ENCODE measurements around the gene UBA3. TPM values are rescaled to one million over a fixed set of nuclear protein-coding genes. Genes with fewer than 3 reads are reported as not detected.

UBA3 gene
- total and polyA plus RNA-seq, 4 experiments from 2014 or later, result 60.1 to 105 (median 81.3) TPM

GRCh38 chr3:69094467-69095205 is 14.5 kb upstream of the UBA3 start:
- CTCF ChIA-PET (ENCODE audit: partially characterized antibody), result interaction anchor here (1.0 to 5.5 kb wide), 8 partner anchors 9 to 42 kb away, joined by 3 to 27 read pairs (median 4); partner anchors contain the start of genes ARL6IP5, LMOD3 and TMF1
- intact Hi-C loops (cut with micrococcal nuclease), result loop anchor here (1.0 to 2.0 kb wide), 2 partner anchors 10 to 14 kb away; no protein-coding TSS in a partner anchor
- peak overlapping the region in 1 of 2 donors; percentile 19 for H3K4me3 ChIP-seq (ENCODE audit: low read length in 2 of 2)
- Mint-ChIP-seq H3K9me3 (no peaks in the 10 kb centered on the region), H3K36me3 (peaks cover 24 to 56% of the 10 kb centered on the region in 2 donors), H3K27me3 (no peaks in the 10 kb centered on the region), H3K4me3 (peak overlapping the region; percentile 44 to 98 (median 76)), H3K27ac (peak overlapping the region; percentile 85 to 97 (median 94)), H3K4me1 (peaks cover 62 to 95% (median 80%) of the 10 kb centered on the region in 4 donors)
- no peaks in the 10 kb centered on the region for H3K9me3 ChIP-seq (ENCODE audit: control insufficient read depth in 1 of 2, low read length in 2 of 2)
- H3K36me3 ChIP-seq (ENCODE audit: insufficient read depth, low read length), result peaks cover 3% of the 10 kb centered on the region
- DNase-seq, result peak in 1 of 5 donors; percentile 59
- H3K27me3 ChIP-seq (ENCODE audit: insufficient read depth, low read length), result no peaks in the 10 kb centered on the region
- peak overlapping the region; percentile 65 for H3K27ac ChIP-seq (ENCODE audit: low read depth, low read length)
- POLR2A ChIA-PET (ENCODE audit: partially characterized antibody), result interaction anchor here (1.2 to 18.6 kb wide), 7 partner anchors 10 to 82 kb away, joined by 3 to 287 read pairs (median 9); partner anchors contain the start of genes ARL6IP5, EOGT, TMF1 and UBA3
- peaks cover 92% of the 10 kb centered on the region for H3K4me1 ChIP-seq (ENCODE audit: insufficient read depth, low read length)

GRCh38 chr3:69092030-69092516 is 11.9 kb upstream of the UBA3 start:
- intact Hi-C loops (cut with micrococcal nuclease), result loop anchor here (1.0 kb wide), 2 partner anchors 8 to 12 kb away; partner anchors contain the start of genes ARL6IP5 and UBA3
- Histone ChIP-seq H3K27ac (ENCODE audit: low read depth, low read length) (peak overlapping the region; percentile 65), H3K9me3 (ENCODE audit: control insufficient read depth in 1 of 2, low read length in 2 of 2) (no peaks in the 10 kb centered on the region), H3K4me1 (ENCODE audit: insufficient read depth, low read length) (peaks cover 98% of the 10 kb centered on the region), H3K36me3 (ENCODE audit: insufficient read depth, low read length) (peaks cover 4% of the 10 kb centered on the region), H3K27me3 (ENCODE audit: insufficient read depth, low read length) (no peaks in the 10 kb centered on the region), H3K4me3 (ENCODE audit: low read length in 2 of 2) (peak overlapping the region; percentile 2 to 36)
- Mint-ChIP-seq H3K36me3 (peaks cover 23 to 53% of the 10 kb centered on the region in 2 donors), H3K9me3 (no peaks in the 10 kb centered on the region), H3K27me3 (no peaks in the 10 kb centered on the region), H3K4me1 (peaks cover 66 to 92% (median 80%) of the 10 kb centered on the region in 4 donors), H3K27ac (peak overlapping the region; percentile 85 to 97 (median 94)), H3K4me3 (peak overlapping the region; percentile 64 to 98 (median 86))
- DNase-seq, result peak; percentile 50 to 60 (median 57)
- ChIA-PET CTCF (ENCODE audit: partially characterized antibody) (interaction anchor here (0.7 to 2.1 kb wide), 12 partner anchors 9 to 78 kb away, joined by 3 to 10 read pairs (median 3); partner anchors contain the start of gene EOGT), POLR2A (ENCODE audit: partially characterized antibody) (interaction anchor here (0.7 to 18.6 kb wide), 14 partner anchors 7 to 48 kb away, joined by 3 to 287 read pairs (median 7); partner anchors contain the start of genes ARL6IP5, TMF1 and UBA3)

GRCh38 chr3:69091389-69092029 is 11.3 kb upstream of the UBA3 start:
- POLR2A ChIA-PET (ENCODE audit: partially characterized antibody), result interaction anchor here (0.7 to 18.6 kb wide), 13 partner anchors 8 to 47 kb away, joined by 3 to 287 read pairs (median 7); partner anchors contain the start of genes ARL6IP5, TMF1 and UBA3

GRCh38 chr3:69090021-69090420 is 9.9 kb upstream of the UBA3 start:
- no peak for DNase-seq
- ChIA-PET CTCF (ENCODE audit: partially characterized antibody) (interaction anchor here (1.2 kb wide), 3 partner anchors 9 to 16 kb away, joined by 3 to 4 read pairs (median 4); no protein-coding TSS in a partner anchor), POLR2A (ENCODE audit: partially characterized antibody) (interaction anchor here (1.3 to 18.6 kb wide), 4 partner anchors 7 to 38 kb away, joined by 3 to 287 read pairs (median 162); partner anchors contain the start of genes ARL6IP5, TMF1 and UBA3)
- no peaks in the 10 kb centered on the region for H3K27me3 ChIP-seq (ENCODE audit: insufficient read depth, low read length)
- Mint-ChIP-seq H3K36me3 (peaks cover 21 to 56% of the 10 kb centered on the region in 2 donors), H3K4me3 (peak overlapping the region; percentile 22 to 99 (median 91)), H3K27me3 (no peaks in the 10 kb centered on the region), H3K27ac (peak overlapping the region; percentile 72 to 94 (median 88)), H3K4me1 (peaks cover 57 to 81% (median 64%) of the 10 kb centered on the region in 4 donors), H3K9me3 (no peaks in the 10 kb centered on the region)
- H3K36me3 ChIP-seq (ENCODE audit: insufficient read depth, low read length), result peaks cover 4% of the 10 kb centered on the region
- H3K4me1 ChIP-seq (ENCODE audit: insufficient read depth, low read length), result peaks cover 79% of the 10 kb centered on the region
- H3K27ac ChIP-seq (ENCODE audit: low read depth, low read length), result peak overlapping the region; percentile 65
- intact Hi-C loops (cut with micrococcal nuclease), result loop anchor here (1.0 kb wide), 1 partner anchor 8 kb away; no protein-coding TSS in a partner anchor
- no peaks in the 10 kb centered on the region for H3K9me3 ChIP-seq (ENCODE audit: control insufficient read depth in 1 of 2, low read length in 2 of 2)
- no peak overlapping the region for H3K4me3 ChIP-seq (ENCODE audit: low read length in 2 of 2)

More at GRCh38 chr3:69091389-69092029, 11.3 kb upstream of the UBA3 start:
- Histone ChIP-seq H3K4me3 (ENCODE audit: low read length in 2 of 2) (peak overlapping the region; percentile 26 to 36), H3K36me3 (ENCODE audit: insufficient read depth, low read length) (peaks cover 4% of the 10 kb centered on the region), H3K27ac (ENCODE audit: low read depth, low read length) (peak overlapping the region; percentile 65), H3K9me3 (ENCODE audit: control insufficient read depth in 1 of 2, low read length in 2 of 2) (no peaks in the 10 kb centered on the region), H3K4me1 (ENCODE audit: insufficient read depth, low read length) (peaks cover 94% of the 10 kb centered on the region), H3K27me3 (ENCODE audit: insufficient read depth, low read length) (no peaks in the 10 kb centered on the region)
- H3K4me3 Mint-ChIP-seq, result peak overlapping the region; percentile 64 to 98 (median 86)
- CTCF ChIA-PET (ENCODE audit: partially characterized antibody), result interaction anchor here (0.9 to 2.1 kb wide), 8 partner anchors 8 to 71 kb away, joined by 3 to 10 read pairs (median 4); no protein-coding TSS in a partner anchor
- H3K27ac Mint-ChIP-seq, result peak overlapping the region; percentile 85 to 97 (median 94)
- intact Hi-C loops (cut with micrococcal nuclease), result loop anchor here (1.0 kb wide), 2 partner anchors 7 to 11 kb away; partner anchors contain the start of genes ARL6IP5 and UBA3
- DNase-seq, result no peak
- peaks cover 65 to 86% (median 75%) of the 10 kb centered on the region in 4 donors for H3K4me1 Mint-ChIP-seq
- H3K9me3 Mint-ChIP-seq, result no peaks in the 10 kb centered on the region
- H3K27me3 Mint-ChIP-seq, result no peaks in the 10 kb centered on the region
- H3K36me3 Mint-ChIP-seq, result peaks cover 23 to 52% of the 10 kb centered on the region in 2 donors

GRCh38 chr3:69088063-69088462 is 7.9 kb upstream of the UBA3 start:
- POLR2A ChIA-PET (ENCODE audit: partially characterized antibody), result interaction anchor here (0.7 to 18.6 kb wide), 5 partner anchors 5 to 112 kb away, joined by 3 to 287 read pairs (median 117); partner anchors contain the start of genes ARL6IP5, TMF1 and UBA3
- peaks cover 21 to 46% of the 10 kb centered on the region in 2 donors for H3K36me3 Mint-ChIP-seq

More at GRCh38 chr3:69088063-69088462, 7.9 kb upstream of the UBA3 start:
- Histone ChIP-seq H3K27ac (ENCODE audit: low read depth, low read length) (peak overlapping the region; percentile 65), H3K36me3 (ENCODE audit: insufficient read depth, low read length) (peaks cover 4% of the 10 kb centered on the region), H3K4me3 (ENCODE audit: low read length in 2 of 2) (peak overlapping the region; percentile 25 to 32), H3K27me3 (ENCODE audit: insufficient read depth, low read length) (no peaks in the 10 kb centered on the region), H3K4me1 (ENCODE audit: insufficient read depth, low read length) (peaks cover 76% of the 10 kb centered on the region), H3K9me3 (ENCODE audit: control insufficient read depth in 1 of 2, low read length in 2 of 2) (no peaks in the 10 kb centered on the region)
- Mint-ChIP-seq H3K4me1 (peaks cover 55 to 80% (median 63%) of the 10 kb centered on the region in 4 donors), H3K27me3 (no peaks in the 10 kb centered on the region), H3K9me3 (no peaks in the 10 kb centered on the region), H3K4me3 (peak overlapping the region; percentile 84 to 99 (median 94)), H3K27ac (peak overlapping the region; percentile 85 to 97 (median 91))
- no peak for DNase-seq
- intact Hi-C loops (cut with micrococcal nuclease), result no loop called here
- CTCF ChIA-PET (ENCODE audit: partially characterized antibody), result interaction anchor here (1.5 to 3.5 kb wide), 3 partner anchors 23 to 33 kb away, joined by 4 to 17 read pairs (median 4); no protein-coding TSS in a partner anchor
